PC-3 (cell line): ENCODE data around the gene YPEL1. TPM values are rescaled to one million over a fixed set of nuclear protein-coding genes. Genes with fewer than 3 reads are reported as not detected.

Experiments
- ATAC-seq: fragments of 200-7000 bp; cut with Tn5 transposase; 2 replicates; pipeline ENCODE4 v1.9.1; 2020; ENCODE audit warnings: mild to moderate bottlenecking, moderate library complexity
- BruUV-seq: library from RNA; stranded (reverse); fragments of 400-500 nt; replicated peaks from 2 replicates; lab custom pipeline; 2021; lab: Mats Ljungman, UMichigan
- CTCF ChIA-PET: fragments of 300-600 bp; sonication (Branson Sonifier 250); formaldehyde crosslinking; loops from one replicate; lab custom pipeline; 2022; ENCODE audit warnings: antibody characterized with exemption; lab: Charles Lee
- POLR2A ChIA-PET: fragments of 300-600 bp; sonication (Branson Sonifier 250); formaldehyde crosslinking; loops from one replicate; lab custom pipeline; 2022; ENCODE audit warnings: antibody characterized with exemption; ENCODE audit not compliant: unreplicated experiment; lab: Charles Lee
- DNase-seq: peaks from one replicate; pipeline ENCODE4 v3.0.0-alpha.2; 2015
- H2AFZ ChIP-seq: fragments of 300-600 bp; sonication (generic); 2 replicates; pipeline ENCODE4 v1.6.0; 2016; ENCODE audit warnings: antibody characterized with exemption, low read length
- H3F3A ChIP-seq: fragments of 300-600 bp; sonication (generic); one replicate; pipeline ENCODE4 v1.6.0; 2017; ENCODE audit warnings: antibody characterized with exemption, low read length, control low read depth, mild to moderate bottlenecking; ENCODE audit not compliant: unreplicated experiment
- H3K27ac ChIP-seq: fragments of 300-600 bp; sonication (generic); 2 replicates; pipeline ENCODE4 v1.5.1; 2016; ENCODE audit warnings: mild to moderate bottlenecking, low read length
- H3K27me3 ChIP-seq: fragments of 300-600 bp; sonication (generic); 2 replicates; pipeline ENCODE4 v1.6.1; 2016; ENCODE audit warnings: low read length, mixed read lengths
- H3K36me3 ChIP-seq: fragments of 300-600 bp; sonication (generic); 2 replicates; pipeline ENCODE4 v1.6.1; 2016; ENCODE audit warnings: low read depth, mixed run types, low read length, mixed read lengths
- H3K4me1 ChIP-seq: fragments of 300-600 bp; sonication (generic); 2 replicates; pipeline ENCODE4 v1.5.1; 2016; ENCODE audit warnings: low read length; ENCODE audit not compliant: insufficient read depth
- H3K4me2 ChIP-seq: fragments of 300-600 bp; sonication (generic); 2 replicates; pipeline ENCODE4 v1.6.0; 2016; ENCODE audit warnings: low read length
- H3K4me3 ChIP-seq: fragments of 300-600 bp; sonication (generic); 2 replicates; pipeline ENCODE4 v1.5.1; 2016; ENCODE audit warnings: mild to moderate bottlenecking, low read length, mixed read lengths
- H3K79me2 ChIP-seq: fragments of 300-600 bp; sonication (generic); 2 replicates; pipeline ENCODE4 v1.6.1; 2017; ENCODE audit warnings: low read length, mixed read lengths
- H3K9ac ChIP-seq: fragments of 300-600 bp; sonication (generic); 2 replicates; pipeline ENCODE4 v1.6.0; 2016; ENCODE audit warnings: mild to moderate bottlenecking, low read length
- H3K9me2 ChIP-seq: fragments of 300-600 bp; sonication (generic); replicated peaks from 2 replicates; pipeline ENCODE4 v1.6.1; 2016; ENCODE audit warnings: mixed run types, low read length, mixed read lengths
- H3K9me3 ChIP-seq: fragments of 300-600 bp; sonication (generic); 2 replicates; pipeline ENCODE4 v1.6.1; 2016; ENCODE audit warnings: low read length, mixed read lengths
- H4K20me1 ChIP-seq: fragments of 300-600 bp; sonication (generic); 2 replicates; pipeline ENCODE4 v1.6.1; 2016; ENCODE audit warnings: low read length, mixed read lengths
- CTCF ChIP-seq: fragments of 300-600 bp; sonication (generic); conservative IDR thresholded peaks from 2 replicates; pipeline ENCODE4 v1.5.1; 2017; ENCODE audit warnings: antibody characterized with exemption, low read depth, mild to moderate bottlenecking, low read length
- EZH2 ChIP-seq: fragments of 300-600 bp; sonication (generic); IDR thresholded peaks from one replicate; pipeline ENCODE4 v1.6.1; 2017; ENCODE audit warnings: antibody characterized with exemption, mild to moderate bottlenecking, low read length; ENCODE audit not compliant: unreplicated experiment
- EZH2phosphoT487 ChIP-seq: fragments of 300-600 bp; sonication (generic); IDR thresholded peaks from 2 replicates; pipeline ENCODE4 v1.6.1; 2018; ENCODE audit warnings: mild to moderate bottlenecking, antibody characterized with exemption, low read length, borderline replicate concordance
- intact Hi-C: fragments of 100-400 bp; cut with micrococcal nuclease; formaldehyde crosslinking; loops from 2 replicates; pipeline ENCODE4 v1.9.0; 2023
- total RNA-seq: library from RNA; depleted of rRNA; stranded (reverse); fragments of >200 nt; gene quantifications from 2 replicates; pipeline ENCODE4 v1.2.3, GENCODE V29; 2014

The YPEL1 gene
- total RNA-seq, 1 experiment from 2014 or later = 3.2 TPM

- ATAC-seq (no peak), DNase-seq (no peak)
- intact Hi-C loops = no loop called here
- POLR2A ChIA-PET = no interaction called here
- no peak overlapping the region for H3K27ac ChIP-seq
- no peaks in the 10 kb centered on the region for H3K4me1 ChIP-seq
- no peak overlapping the region for H3K4me3 ChIP-seq
- no peaks in the 10 kb centered on the region for H4K20me1 ChIP-seq
- no peaks in the 10 kb centered on the region for H3K36me3 ChIP-seq
- no peaks in the 10 kb centered on the region for H3K79me2 ChIP-seq
- CTCF ChIA-PET = no interaction called here
- no peaks in the 10 kb centered on the region for H3F3A ChIP-seq
- no peak overlapping the region for H2AFZ ChIP-seq
- BruUV-seq = no TSS peak
- no peak overlapping the region for H3K9ac ChIP-seq
- no peak overlapping the region for H3K4me2 ChIP-seq
- H3K27me3 ChIP-seq = no peaks in the 10 kb centered on the region
- no peaks in the 10 kb centered on the region for H3K9me2 ChIP-seq
- TF ChIP-seq EZH2phosphoT487 (no peak), EZH2 (no peak), CTCF (no peak)
- no peaks in the 10 kb centered on the region for H3K9me3 ChIP-seq
These were observed 49.4 kb downstream of the YPEL1 start for GRCh38 chr22:21686193-21686608.

- H3K27me3 ChIP-seq = no peaks in the 10 kb centered on the region
- no peaks in the 10 kb centered on the region for H3K79me2 ChIP-seq
- H3F3A ChIP-seq = no peaks in the 10 kb centered on the region
- no peaks in the 10 kb centered on the region for H3K9me3 ChIP-seq
- H4K20me1 ChIP-seq = no peaks in the 10 kb centered on the region
- H2AFZ ChIP-seq = no peak overlapping the region
- no peak for ATAC-seq
- ChIA-PET CTCF (no interaction called here), POLR2A (no interaction called here)
- DNase-seq = no peak
- no peaks in the 10 kb centered on the region for H3K4me1 ChIP-seq
- H3K36me3 ChIP-seq = no peaks in the 10 kb centered on the region
- H3K9me2 ChIP-seq = no peaks in the 10 kb centered on the region
- BruUV-seq = no TSS peak
- no peak overlapping the region for H3K4me2 ChIP-seq
- intact Hi-C loops = no loop called here
- no peak overlapping the region for H3K27ac ChIP-seq
- TF ChIP-seq CTCF = no peak
- TF ChIP-seq EZH2phosphoT487 = no peak
- no peak for TF ChIP-seq EZH2
- H3K4me3 ChIP-seq = no peak overlapping the region
- no peak overlapping the region for H3K9ac ChIP-seq
These were observed 50.5 kb downstream of the YPEL1 start for GRCh38 chr22:21685164-21685513.

- no peak overlapping the region for H2AFZ ChIP-seq
- DNase-seq (no peak), ATAC-seq (no peak)
- no peaks in the 10 kb centered on the region for H3F3A ChIP-seq
- TF ChIP-seq EZH2 (no peak), CTCF (no peak), EZH2phosphoT487 (no peak)
- ChIA-PET CTCF (no interaction called here), POLR2A (no interaction called here)
- no peak overlapping the region for H3K9ac ChIP-seq
- no peaks in the 10 kb centered on the region for H3K27me3 ChIP-seq
- H3K9me3 ChIP-seq = no peaks in the 10 kb centered on the region
- H3K36me3 ChIP-seq = no peaks in the 10 kb centered on the region
- H3K4me1 ChIP-seq = no peaks in the 10 kb centered on the region
- no peak overlapping the region for H3K4me2 ChIP-seq
- H3K79me2 ChIP-seq = no peaks in the 10 kb centered on the region
- H4K20me1 ChIP-seq = no peaks in the 10 kb centered on the region
- no peak overlapping the region for H3K4me3 ChIP-seq
- no peaks in the 10 kb centered on the region for H3K9me2 ChIP-seq
- no TSS peak for BruUV-seq
- intact Hi-C loops = no loop called here
- no peak overlapping the region for H3K27ac ChIP-seq
These were observed 51.0 kb downstream of the YPEL1 start for GRCh38 chr22:21684492-21685163.
